HK-2 (cell line): ENCODE results near the gene NCEH1.
A peak's percentile ranks its signal among the peaks of the same experiment; 100 is the strongest.

Experiments
- DNase-seq: peaks from one replicate; pipeline ENCODE4 v3.0.0-alpha.2; 2018; ENCODE audit not compliant: unreplicated experiment

The NCEH1 gene

DNA sequence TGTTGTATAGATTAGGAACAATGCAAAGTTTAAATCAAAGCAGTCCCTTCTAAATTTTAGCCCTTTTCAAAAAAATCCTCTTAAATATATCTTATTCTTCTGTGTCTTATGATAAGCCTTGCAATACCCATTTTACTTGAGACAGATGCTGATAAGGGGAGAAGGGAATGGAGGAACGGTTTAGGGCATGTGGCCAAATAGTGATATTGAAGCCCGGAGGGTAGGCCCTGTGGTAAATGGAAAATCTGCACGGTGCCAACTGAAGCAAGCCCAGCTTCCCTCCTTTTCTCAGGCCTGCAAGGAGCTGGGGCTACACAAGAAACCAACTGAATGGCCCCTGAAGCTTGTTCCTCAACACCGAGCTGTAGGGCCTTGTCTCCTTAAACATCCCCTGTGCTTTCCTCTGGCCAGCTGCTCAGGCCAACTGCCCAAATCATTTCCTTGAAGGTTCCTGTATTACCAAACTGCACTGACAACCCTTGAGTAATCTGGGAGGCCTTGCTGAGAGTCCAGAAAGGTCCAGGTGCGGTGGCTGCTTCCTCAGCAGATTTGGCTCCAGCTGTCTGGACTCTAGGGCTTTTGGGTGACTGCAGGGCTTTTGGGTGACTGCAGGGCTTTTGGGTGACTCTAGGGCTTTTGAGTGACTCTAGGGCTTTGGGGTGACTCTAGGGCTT is 67.2 kb downstream of the NCEH1 start:
- DNase-seq = no peak

DNA sequence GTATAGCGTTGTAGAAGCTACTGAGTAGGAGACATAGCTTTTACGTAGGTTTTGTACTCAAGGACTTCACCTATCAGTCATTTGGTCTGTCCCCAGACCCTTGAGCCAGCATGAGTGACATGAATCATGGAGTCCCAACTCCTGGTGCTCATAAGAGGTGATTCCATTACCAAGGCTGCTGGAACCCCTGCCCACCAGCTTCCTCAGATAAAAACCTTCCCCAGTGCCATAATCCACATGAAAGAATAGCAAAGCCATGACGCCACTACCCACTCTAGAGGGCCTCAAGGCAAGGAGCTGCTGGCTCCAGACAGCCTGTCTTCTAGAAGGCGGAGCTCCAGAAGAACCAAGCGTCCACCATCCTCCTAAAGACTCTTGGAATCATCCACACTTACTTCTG is 69.6 kb downstream of the NCEH1 start:
- no peak for DNase-seq

DNA sequence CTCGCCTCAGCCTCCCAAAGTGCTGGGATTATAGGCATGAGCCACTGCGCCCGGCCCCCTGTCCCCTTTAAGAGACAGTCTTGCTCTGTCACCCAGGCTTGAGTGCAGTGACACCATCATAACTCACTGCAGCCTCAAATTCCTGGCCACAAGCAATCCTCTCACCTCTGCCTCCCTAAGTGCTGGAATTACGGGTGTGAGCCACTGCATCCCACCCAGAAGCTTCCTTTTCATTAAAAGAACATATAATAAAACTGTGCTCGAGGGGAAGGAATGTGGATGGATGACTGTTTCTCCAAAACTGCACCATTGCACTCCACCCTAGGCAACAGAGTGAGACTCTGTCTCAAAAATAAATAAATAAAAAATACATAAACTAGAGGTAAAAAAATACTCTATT is 70.1 kb downstream of the NCEH1 start:
- DNase-seq = no peak

DNA sequence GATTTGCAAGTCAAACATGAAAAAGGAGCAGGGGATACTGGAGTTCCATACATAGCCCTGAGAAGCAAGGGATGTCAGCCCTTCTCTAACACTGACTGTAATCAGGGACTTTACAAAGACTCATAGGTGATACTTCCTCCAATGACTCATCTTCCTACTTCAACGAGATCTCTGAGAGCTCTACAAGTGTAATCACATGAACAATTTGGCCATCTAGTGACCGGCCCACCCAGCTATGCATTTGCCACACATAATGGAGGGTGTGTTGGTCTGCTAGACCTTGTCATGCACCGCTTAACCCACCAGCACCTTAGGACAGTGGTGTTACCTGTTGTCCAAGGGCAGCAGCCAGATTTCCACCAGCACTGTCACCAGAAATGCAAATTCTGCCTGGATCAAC is 75.3 kb downstream of the NCEH1 start:
- peak; percentile 68 for DNase-seq

DNA sequence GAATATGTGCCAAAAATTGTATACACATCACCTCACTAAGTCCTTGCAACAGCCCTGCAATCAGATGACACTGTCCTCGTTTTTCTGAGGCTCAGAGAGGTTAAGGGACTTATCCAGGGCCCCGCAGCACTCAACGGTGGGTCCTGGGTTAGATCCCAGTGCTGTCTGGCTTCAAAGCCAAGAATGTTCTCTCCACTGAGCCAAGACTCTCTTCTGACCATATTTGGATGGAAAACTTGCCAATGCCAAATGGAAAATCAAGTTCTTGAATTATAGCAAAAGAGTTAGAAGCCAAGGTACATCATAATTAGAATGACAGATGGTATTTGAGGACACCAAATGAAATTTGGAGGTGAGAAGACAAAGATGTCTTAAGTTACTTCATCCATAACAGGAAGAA is 75.9 kb downstream of the NCEH1 start:
- DNase-seq = no peak

DNA sequence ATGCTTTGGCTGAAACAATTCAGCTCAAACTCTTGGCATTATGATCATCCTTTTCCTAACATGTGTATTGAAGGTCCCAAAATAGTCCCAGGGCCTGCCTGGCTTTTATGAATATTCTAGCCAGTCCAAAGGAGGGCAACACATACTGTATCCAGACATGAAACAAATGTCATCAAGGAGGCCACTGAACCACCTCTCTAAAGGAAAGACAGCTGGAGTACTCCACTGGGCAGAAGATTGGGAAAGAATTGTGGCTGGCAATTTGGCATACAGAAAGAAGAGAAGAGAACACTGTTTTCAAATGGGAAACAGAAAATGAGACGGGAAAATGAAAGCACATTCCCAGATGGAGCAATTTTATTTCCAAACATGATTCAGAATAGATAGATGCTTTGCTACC is 80.6 kb downstream of the NCEH1 start:
- no peak for DNase-seq

DNA sequence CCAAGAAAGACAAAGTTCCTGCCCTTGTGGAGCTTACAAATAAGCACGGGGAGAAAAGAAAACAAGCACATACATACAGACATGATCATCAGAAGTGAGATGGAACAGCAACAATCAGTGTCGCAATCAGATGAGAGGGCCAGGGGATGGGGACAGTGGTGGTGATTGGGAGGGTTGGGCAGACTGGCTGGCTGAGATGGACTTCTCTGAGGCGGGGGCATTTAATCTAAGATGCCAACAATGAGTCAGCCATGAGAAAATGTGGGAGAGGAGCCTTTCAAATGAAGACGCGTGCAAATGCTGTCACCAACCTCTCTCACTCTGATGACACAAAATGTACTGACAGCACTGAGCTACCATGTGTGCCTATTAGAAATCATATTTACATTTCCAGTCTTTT is 81.4 kb downstream of the NCEH1 start:
- no peak for DNase-seq

DNA sequence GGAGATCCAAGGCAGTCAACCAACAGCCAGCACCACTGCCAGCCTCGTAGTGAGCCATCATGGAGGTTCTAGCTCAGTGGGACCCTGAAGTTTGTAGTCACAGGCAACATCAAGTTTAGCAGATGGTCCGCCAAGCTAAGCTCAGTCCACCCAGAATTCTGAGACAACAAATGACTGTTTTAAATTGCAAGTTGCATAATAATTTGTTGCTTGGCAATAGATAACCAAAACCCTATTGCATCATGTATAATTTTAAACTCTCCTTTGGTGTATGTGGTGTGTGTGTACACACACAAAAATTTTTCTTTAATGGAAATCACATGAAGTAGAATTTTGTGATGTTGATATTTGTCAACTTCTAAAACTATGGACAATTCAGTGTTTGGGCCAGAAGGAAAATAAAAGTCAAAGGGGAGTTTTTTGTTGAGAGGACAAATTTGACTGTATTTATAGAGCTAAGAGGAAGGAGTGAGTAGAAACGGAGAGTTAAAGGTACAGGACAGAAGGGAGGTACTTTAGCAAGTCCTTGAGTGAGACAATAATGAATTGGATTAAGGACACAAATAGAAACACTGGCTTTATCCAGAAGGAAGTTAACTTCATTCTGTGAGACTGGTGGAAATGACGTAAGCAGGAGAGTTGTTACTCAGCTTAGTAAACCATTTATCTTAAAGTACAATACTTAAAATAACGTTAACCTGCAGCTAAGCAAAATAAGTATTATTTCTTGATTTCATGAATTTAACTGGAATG is 83.6 kb downstream of the NCEH1 start:
- DNase-seq = no peak

DNA sequence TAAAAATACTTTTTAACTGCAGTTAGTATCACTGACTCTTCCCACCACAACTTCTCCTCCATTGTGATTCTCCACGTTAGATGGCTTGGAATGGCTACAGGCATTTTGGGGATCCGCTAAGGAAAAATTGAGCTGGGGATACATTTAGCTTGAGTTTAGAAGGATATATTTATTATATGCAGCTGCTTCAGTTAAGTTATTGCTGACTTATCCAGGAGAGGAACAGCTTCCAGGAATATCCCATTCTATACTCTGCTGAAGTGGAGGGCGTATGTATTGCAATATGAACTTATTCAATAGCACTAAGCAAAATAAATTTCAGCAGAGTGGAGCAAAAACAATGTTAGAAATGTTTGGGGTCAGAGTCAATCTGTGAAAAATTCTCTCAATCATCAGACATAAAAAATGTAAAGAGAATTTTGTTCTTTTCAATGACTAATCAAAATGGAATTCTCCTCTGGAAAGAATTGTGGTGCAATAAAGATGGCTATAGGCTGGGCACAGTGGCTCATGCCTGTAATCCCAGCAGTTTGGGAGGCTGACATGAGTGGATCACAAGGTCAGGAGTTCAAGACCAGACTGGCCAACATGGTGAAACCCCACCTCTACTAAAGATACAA is 84.7 kb downstream of the NCEH1 start:
- DNase-seq = no peak

DNA sequence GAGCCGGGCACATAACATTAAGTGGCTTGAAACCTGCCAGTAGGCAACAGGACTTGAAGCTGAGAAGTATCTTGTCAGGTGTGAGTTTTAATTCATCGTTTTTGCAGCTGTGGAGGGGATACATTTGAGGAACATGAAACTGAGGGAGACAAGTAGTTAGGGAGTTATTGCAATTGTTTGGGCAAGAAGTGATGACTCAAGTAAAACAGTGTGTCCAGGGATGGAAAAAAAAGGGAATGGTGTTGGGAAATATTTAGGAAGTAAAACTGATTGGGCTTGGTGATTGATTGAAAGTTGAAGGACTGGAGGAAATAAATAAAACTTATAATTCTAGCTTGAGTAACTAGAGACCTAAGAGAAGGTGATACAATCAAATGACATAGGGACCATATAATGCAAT is 85.5 kb downstream of the NCEH1 start:
- DNase-seq = no peak

DNA sequence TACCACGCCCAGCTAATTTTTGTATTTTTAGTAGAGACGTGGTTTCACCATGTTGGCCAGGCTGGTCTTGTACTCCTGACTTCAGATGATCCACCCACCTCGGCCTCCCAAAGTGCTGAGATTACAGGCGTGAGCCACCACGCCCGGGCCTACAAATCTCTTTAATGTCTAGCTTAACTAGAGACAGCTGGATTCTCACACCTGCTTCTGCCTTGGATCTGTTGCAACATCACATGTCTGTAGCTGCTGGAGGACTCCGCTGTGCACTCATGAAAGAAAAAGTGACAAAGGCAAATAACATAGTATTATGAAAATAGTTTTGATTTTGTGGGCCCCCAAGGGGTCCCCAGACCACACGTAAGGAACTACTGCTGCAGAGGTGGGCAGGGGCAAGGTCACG is 85.9 kb downstream of the NCEH1 start:
- no peak for DNase-seq

DNA sequence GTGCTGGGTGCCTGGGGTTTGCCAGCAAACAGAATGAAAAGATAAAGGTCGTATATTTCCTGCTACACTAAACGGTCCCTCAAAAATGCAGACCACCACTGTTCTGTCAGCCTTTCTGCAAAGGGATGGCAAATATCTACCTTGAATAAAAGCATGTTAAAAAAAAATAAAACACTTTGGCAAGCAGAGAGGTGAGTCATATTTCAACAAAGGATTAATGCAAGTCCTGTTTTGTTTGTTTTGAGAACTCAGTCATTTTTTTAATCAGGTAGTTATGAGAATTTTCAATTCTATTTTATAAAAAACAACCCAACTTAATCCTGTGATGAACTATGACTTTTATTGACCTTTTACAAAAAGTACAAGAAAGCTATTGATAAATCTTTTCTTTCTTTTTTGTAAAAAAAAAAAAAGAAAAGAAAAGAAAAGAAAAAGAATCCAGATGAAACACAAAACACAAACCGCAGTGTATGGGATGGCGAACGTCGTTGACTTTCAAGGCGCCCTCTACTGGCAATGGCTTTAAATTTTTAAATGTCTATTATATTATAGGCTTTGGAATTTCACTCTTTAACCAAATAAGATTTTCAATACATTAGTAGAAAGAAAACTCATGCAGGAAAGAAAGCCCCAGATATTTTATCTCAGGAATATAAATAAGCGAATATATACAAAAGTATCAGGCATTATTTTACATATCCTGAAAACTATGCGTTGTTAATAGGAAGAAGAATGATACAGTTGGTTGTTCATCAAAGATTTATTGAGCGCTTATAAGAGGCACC is 87.8 kb downstream of the NCEH1 start:
- DNase-seq = no peak

DNA sequence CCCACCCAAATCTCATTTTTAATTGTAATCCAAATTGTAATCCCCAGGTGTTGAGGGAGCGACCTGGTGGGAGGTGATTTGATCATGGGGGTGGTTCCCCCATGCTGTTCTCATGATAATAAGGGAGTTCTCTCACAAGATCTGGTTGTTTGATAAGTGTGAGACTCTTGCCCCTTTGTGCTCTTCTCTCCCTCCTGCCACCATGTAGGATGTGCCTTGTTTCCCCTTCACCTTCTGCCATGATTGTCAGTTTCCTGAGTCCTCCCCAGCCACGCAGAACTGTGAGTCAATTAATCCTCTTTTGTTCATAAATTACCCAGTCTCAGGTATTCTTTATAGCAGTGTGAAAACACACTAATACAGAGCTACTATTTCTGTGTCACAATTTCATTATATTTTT is 88.7 kb downstream of the NCEH1 start:
- no peak for DNase-seq

DNA sequence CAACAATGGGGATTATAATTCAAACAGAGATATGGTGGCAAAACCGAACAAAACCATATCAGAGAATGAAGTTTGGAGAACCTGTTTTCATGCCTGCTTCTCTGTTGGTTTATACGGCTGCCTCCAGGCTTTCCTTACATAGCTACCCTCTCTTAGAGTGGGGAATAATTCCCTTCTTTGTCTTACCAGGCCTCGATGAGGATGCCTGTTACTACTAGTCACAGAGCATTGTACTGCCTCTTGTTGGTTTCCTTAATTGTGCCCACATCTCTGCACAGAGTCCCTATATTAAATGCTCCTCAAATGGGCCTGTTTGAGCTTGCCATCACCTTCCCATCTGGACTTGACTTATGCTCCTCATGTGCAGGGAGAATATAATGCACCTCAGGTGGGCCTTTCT is 92.9 kb downstream of the NCEH1 start:
- no peak for DNase-seq

DNA sequence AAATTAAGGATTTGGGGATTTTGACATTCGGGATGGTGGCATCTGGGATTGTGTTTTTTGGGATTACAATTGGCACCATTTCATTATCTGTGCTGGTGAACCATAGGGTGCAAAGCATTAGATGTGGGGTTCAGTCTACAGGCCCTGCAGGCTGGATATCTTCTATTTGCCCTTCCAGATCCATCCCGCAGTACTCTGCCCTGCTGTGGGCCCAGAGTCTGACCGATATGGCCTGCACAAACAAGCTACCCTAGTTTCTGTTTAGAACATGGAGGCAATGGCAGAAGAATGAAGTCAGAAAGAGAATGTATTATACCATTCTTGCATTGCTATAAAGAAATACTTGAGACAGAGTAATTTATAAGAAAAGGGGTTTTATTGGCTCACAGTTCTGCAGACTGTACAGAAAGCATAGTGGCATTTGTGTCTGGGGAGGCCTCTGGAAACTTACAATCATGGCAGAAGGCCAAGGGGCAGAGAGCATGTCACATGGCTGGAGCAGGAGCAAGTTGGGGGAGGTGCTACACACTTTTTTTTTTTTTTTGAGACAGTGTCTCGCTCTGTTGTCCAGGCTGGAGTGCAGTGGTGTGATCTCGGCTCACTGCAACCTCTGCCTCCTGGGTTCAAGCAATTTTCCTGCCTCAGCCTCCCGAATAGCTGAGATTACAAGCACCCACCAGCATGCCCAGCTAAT is 93.7 kb downstream of the NCEH1 start:
- DNase-seq = no peak

DNA sequence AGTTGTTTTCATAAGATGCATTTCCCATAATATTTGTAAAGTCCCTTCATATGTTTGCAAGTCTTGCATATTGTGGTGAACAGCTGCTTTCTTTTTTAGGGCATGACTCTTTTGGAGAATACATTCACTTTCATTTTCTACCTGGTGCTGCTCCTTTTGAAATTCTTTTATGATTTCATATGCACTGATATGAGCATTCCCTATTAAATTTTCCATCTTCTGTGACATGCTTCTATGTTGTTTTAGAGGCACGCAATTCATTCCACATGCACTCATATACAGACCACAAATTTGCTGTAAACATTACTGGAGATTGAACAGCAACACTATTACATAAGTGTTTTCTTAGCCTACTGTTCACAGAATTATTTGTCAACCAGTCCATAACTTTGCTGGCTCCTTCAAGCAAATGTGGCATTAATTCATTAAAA is 94.8 kb downstream of the NCEH1 start:
- no peak for DNase-seq

DNA sequence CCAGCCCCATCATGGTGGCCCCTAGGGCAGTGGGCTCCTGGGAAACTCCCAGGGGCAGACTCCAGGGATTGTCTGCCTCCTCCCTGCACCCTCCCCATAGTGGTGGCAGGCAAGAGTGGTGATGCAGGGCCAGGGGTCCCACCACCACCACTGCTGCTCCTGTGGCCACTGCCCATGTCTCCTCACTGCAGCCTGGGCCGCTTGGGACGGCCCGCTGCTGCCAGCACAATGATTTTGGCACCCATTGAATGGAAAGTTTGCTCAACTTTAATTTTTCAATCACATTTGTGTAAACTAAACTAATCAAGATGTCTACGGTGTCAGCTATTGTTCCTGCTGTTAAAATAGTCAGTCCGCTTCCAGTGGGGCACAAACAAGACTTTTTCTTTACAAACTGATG is 95.6 kb downstream of the NCEH1 start:
- no peak for DNase-seq

DNA sequence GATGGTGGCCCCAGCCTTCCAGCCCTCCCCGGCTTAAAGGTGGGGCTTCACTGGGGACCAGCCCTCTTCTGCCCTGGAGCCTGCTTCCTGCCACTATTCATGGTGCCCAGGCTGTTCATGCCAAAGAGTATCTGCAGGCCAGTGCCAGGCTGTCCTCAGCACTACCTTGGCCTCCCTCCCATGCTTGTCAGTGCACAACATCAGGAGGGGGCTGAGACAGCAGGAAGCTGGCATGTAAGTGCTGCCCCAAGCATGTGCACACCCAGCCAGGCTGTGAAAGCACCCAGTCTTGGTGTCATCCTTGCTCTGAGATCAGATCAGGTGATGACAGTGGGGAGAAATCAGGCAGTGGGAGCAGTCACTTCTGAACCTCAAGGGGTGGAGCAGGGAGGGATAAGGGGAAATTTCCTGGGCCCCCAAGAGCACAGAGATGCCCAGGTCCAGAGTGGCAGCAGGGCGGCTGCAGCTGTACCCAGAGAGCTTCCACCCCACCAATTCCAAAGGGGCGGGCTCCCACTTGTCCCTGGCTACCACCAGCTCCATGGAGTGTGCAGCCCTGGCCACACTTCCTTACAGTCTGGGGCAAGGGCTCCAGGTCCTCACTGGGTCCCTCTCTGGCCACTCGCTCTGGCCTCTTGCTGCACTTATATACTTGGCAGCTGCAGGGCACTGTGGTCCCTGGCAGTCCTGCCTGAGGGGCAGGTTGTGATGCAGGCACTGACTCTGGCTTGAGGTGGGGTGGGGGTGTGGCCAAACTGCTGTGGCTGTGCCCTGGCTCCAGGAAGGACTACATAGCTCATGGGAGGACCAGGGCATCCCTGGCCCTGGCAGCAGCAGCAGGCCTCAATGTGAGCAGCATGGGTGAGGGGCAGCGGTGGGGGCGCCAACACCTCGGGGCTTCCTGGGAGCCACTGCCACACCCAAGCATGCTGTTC is 96.3 kb downstream of the NCEH1 start:
- DNase-seq = no peak

DNA sequence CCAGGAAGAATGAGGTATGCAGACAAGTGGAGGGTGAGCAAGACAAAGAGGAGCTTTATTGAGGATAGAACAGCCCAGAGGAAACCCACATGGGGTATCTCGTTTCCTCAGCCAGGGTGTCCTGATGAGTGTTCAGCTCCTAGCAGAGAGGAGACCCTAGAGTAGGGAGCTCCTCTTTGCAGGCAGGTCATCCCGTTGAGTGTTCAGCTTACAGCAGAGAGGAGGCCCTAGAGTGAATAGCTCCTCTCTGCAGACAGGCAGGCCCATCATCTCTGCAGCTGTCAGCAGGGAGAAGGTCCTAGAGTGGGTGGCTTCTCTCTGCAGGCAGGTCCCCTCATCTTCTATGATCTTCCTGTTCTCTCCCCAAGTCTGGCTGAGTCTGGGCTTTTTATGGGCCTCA is 97.0 kb downstream of the NCEH1 start:
- DNase-seq = no peak

DNA sequence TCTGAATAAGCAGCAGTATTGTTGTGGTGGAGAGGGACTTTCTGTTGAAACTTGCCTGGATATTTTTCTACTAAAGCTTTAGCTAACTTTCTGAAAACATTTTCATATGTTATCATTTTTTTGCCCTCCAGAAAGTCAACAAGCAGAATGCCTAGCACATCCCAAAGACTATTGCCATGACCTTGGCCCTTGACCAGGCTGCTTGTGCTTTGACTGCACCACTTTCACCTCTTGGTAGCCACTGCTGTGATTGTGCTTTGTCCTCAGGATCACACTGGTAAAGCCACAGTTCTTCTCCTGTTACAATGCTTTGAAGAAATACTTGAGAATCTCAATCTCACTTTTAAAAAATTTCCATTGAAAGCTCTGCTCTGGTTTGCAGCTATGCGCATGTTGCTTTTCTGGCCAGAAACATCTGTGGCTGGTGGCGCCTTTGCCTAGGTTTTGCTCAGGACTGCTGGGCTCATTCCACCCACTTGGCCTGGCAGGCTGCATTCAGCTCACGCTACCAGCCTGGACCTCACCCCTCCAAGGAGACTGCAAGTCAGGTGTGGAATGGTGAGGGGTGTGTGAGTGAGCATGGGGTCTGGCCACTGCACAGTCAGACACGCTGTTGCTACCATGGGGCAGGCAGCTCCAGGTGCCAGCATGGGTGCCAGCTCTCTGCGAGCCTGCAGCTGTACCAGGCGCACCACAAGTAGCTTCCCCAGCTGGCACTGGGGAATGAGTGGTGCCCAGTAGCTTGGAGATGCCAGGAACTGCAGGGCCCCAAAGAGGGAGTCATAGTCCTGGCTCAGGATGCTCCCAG is 97.8 kb downstream of the NCEH1 start:
- no peak for DNase-seq
